BE2C (cell line): ENCODE results near the gene GRAMD2B.

Experiments
- DNase-seq: peaks from one replicate; pipeline ENCODE4 v3.0.0-alpha.2; 2020
- H3K27me3 ChIP-seq: fragments of 250-450 bp; sonication (Bioruptor Pico); 2 replicates; pipeline ENCODE4 v1.5.1; 2020; ENCODE audit warnings: mild to moderate bottlenecking
- H3K36me3 ChIP-seq: fragments of 250-450 bp; sonication (Bioruptor Pico); 2 replicates; pipeline ENCODE4 v1.5.1; 2020; ENCODE audit warnings: mild to moderate bottlenecking
- H3K4me1 ChIP-seq: fragments of 250-450 bp; sonication (Bioruptor Pico); 2 replicates; pipeline ENCODE4 v1.5.1; 2020
- H3K4me3 ChIP-seq: 2 replicates; pipeline ENCODE4 v1.5.1; 2011; ENCODE audit warnings: low read depth, low read length
- H3K9me3 ChIP-seq: fragments of 250-450 bp; sonication (Bioruptor Pico); 2 replicates; pipeline ENCODE4 v1.5.1; 2020
- CTCF ChIP-seq: IDR thresholded peaks from 2 replicates; pipeline ENCODE4 v1.5.1; 2012; ENCODE audit warnings: mild to moderate bottlenecking, low read depth, low read length

GRAMD2B gene

DNA sequence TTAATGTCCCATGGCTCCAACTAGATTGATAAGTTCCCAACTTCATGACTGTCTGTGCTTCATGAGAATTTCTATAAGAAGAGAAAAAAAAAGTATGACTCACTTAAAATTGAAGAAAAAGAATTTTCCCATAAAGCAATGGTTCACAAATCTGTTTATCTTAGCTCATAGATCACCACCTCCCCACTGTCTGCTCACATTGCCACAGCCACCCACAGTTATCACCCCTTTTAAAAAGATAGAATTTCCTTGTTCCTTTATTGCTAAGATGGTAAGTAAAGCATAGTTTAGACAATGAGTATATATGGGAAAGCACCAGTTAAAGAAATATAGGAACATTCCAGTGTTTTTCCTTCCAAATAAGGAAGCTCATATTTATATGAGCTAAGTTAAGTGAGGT lies 104.7 kb downstream of the GRAMD2B start:
- H3K4me3 ChIP-seq: no peak overlapping the region
- peaks cover 3% of the 10 kb centered on the region; the same call in 1 of the 2 replicates for H3K4me1 ChIP-seq
- no peak for TF ChIP-seq CTCF

GRCh38 chr5:126531543-126532120 lies 108.4 kb downstream of the GRAMD2B start:
- no peak overlapping the region for H3K4me3 ChIP-seq
- H3K36me3 ChIP-seq: no peaks in the 10 kb centered on the region
- no peak for DNase-seq
- no peaks in the 10 kb centered on the region for H3K27me3 ChIP-seq
- H3K4me1 ChIP-seq: no peaks in the 10 kb centered on the region
- TF ChIP-seq CTCF: no peak
- H3K9me3 ChIP-seq: no peaks in the 10 kb centered on the region; the same call in 1 of the 2 replicates

More for the DNA sequence above, 104.7 kb downstream of the GRAMD2B start:
- Histone ChIP-seq H3K27me3 (no peaks in the 10 kb centered on the region), H3K9me3 (no peaks in the 10 kb centered on the region), H3K36me3 (no peaks in the 10 kb centered on the region)
- DNase-seq: no peak

GRCh38 chr5:126534553-126534952 lies 111.3 kb downstream of the GRAMD2B start:
- no peak overlapping the region for H3K4me3 ChIP-seq
- no peak for TF ChIP-seq CTCF
- H3K9me3 ChIP-seq: no peaks in the 10 kb centered on the region; the same call in 1 of the 2 replicates
- no peaks in the 10 kb centered on the region for H3K36me3 ChIP-seq
- no peaks in the 10 kb centered on the region for H3K27me3 ChIP-seq
- no peaks in the 10 kb centered on the region for H3K4me1 ChIP-seq
- DNase-seq: no peak

- H3K36me3 ChIP-seq: no peaks in the 10 kb centered on the region
- H3K9me3 ChIP-seq: no peaks in the 10 kb centered on the region; the same call in 1 of the 2 replicates
- no peaks in the 10 kb centered on the region for H3K4me1 ChIP-seq
- DNase-seq: no peak
- no peak for TF ChIP-seq CTCF
- no peaks in the 10 kb centered on the region for H3K27me3 ChIP-seq
- H3K4me3 ChIP-seq: no peak overlapping the region
These were observed 112.8 kb downstream of the GRAMD2B start for GRCh38 chr5:126535856-126536545.

DNA sequence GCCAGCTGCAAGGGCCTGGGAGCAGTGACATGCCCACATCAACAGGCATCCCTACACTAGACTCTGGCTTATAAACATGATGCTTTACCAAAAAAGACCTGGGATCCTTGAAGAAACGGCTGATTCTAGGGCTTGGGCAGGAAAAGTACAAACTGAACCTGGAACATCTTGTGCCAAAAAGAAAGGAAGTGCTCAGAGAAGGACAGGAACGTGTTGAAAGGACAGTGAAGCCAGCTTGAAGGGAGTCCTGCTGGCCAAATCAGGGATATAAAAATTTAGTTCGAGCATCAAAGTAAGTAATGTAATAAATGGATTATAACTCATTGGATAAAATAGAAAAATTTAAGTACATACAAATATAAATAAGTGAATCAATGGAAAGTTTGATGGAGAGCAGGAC lies 113.7 kb downstream of the GRAMD2B start:
- Histone ChIP-seq H3K4me3 (no peak overlapping the region), H3K4me1 (no peaks in the 10 kb centered on the region), H3K27me3 (no peaks in the 10 kb centered on the region), H3K36me3 (no peaks in the 10 kb centered on the region), H3K9me3 (no peaks in the 10 kb centered on the region; the same call in 1 of the 2 replicates)
- TF ChIP-seq CTCF: no peak
- no peak for DNase-seq

GRCh38 chr5:126538579-126538978 lies 115.4 kb downstream of the GRAMD2B start:
- no peaks in the 10 kb centered on the region for H3K4me1 ChIP-seq
- H3K36me3 ChIP-seq: no peaks in the 10 kb centered on the region
- H3K9me3 ChIP-seq: no peaks in the 10 kb centered on the region; the same call in 1 of the 2 replicates
- H3K4me3 ChIP-seq: no peak overlapping the region
- no peak for TF ChIP-seq CTCF
- no peaks in the 10 kb centered on the region for H3K27me3 ChIP-seq
- DNase-seq: no peak
